Measurements from ENCODE around the gene TMEM132D.

The TMEM132D gene

DNA sequence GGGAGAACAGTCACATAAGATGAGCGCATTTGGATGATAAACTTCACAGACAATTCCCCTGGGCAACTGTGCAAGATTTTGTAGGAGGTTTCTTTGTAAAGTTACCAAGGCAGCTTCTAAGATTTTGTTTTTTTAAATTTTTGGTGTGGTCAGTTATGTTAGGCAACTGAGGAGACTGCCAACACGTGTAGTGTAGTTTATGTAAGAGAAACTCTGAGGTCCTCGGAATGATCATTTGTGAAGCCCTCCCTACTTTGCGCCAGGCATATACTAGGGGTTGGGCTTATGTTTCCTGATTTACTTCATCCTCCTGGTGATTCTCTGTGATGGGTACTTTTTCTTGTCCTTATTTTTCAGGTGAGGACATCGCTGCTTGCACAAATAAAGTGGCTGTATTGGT lies 433.6 kb downstream of the TMEM132D start:
- no peaks in the 10 kb centered on the region for H3K4me1 Mint-ChIP-seq (ENCODE audit: low read depth in 2 of 2)
- no peak for ATAC-seq (replicated peaks)

DNA sequence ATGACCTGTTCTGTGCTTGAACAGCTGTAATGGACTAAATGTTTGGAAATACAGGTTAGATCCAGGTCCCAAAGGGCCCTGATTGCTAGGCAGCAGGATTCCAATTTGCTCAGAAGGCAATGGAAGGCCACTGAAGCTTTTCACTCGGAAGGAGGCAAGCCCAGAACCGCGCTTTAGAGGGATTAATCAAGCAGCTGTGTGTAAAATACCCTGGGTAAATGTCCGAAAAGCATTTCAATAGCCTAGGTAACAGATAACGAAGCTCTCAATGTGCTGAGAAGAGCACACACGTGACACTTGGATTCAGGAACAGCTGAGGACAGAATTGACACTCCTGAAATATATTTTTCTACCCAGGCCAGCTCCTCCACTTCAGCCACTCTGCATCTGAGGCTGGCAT lies 436.1 kb downstream of the TMEM132D start:
- H3K27me3 Mint-ChIP-seq: no peaks in the 10 kb centered on the region

More for the DNA sequence above, 433.6 kb downstream of the TMEM132D start:
- H3K27me3 Mint-ChIP-seq: no peaks in the 10 kb centered on the region
- peaks cover 0 to 1% of the 10 kb centered on the region in 2 donors for H3K9me3 Mint-ChIP-seq
- DNase-seq: no peak
- no peaks in the 10 kb centered on the region for H3K36me3 Mint-ChIP-seq (ENCODE audit: insufficient read depth)
- H3K4me3 Mint-ChIP-seq: no peak overlapping the region
- no peak overlapping the region for H3K27ac Mint-ChIP-seq

DNA sequence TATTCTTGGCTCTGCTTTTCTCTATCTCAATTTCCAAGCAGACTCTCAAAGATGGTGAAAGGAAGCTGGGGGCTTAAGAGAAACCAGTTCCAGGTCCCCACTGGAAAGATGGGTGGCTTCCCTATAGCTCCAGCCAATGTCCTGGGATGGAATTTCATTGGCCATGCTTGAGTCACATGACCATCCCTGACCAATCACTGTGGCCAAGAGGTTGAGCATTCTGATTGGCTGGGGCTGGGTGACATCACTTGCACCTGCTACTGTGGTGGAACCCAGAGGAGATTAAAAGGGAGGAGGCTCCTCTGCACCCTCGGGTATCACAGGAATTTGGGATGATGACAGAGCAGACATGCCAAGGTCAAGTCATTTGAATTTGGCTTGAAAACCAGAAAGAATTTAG lies 436.5 kb downstream of the TMEM132D start:
- Mint-ChIP-seq H3K36me3 (ENCODE audit: insufficient read depth) (no peaks in the 10 kb centered on the region), H3K4me1 (ENCODE audit: low read depth in 2 of 2) (no peaks in the 10 kb centered on the region), H3K4me3 (no peak overlapping the region), H3K27me3 (no peaks in the 10 kb centered on the region), H3K9me3 (peaks cover 0 to 1% of the 10 kb centered on the region in 2 donors), H3K27ac (no peak overlapping the region)
- ATAC-seq (replicated peaks) (no peak), DNase-seq (no peak)

More for the DNA sequence above, 436.1 kb downstream of the TMEM132D start:
- DNase-seq (no peak), ATAC-seq (replicated peaks) (no peak)
- H3K36me3 Mint-ChIP-seq (ENCODE audit: insufficient read depth): no peaks in the 10 kb centered on the region
- no peak overlapping the region for H3K4me3 Mint-ChIP-seq
- H3K4me1 Mint-ChIP-seq (ENCODE audit: low read depth in 2 of 2): no peaks in the 10 kb centered on the region
- H3K9me3 Mint-ChIP-seq: peaks cover 0 to 1% of the 10 kb centered on the region in 2 donors
- H3K27ac Mint-ChIP-seq: no peak overlapping the region

DNA sequence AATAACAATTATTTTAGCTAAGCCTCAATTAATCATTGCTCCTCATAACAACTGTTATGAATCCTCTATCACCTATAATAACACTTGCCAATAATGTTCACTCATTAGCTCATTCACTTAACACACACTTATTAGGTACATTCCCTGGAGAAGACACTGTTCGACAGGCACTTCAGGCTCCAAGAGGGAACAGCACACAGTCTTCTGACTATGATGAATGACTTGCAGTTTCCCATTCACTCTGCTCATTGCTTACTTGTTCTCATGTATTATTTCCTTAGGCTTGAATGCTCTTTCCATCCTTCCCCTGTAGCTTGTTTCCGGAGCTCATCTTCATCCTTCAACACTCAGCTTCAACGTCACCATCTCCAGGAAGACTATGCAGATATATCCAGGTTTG lies 437.3 kb downstream of the TMEM132D start:
- no peaks in the 10 kb centered on the region for H3K27me3 Mint-ChIP-seq

DNA sequence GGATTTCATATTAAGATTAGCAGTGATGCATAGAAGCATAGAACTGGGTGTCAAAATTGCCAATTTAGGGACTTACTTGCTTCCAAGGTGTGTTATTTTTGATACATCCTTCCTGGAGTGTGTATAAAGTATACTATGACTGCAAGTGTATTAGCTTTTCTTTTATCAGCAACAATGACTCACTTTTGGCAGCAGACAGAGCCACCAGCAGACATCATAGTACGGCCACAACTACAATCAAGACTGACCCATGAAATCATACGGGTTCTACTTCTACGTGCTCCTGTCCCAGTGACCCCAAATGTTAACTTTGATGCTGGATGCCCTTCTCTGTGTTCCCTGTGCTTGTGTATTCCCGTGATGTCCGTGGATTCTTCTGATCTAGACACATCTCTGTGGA lies 443.9 kb downstream of the TMEM132D start:
- ATAC-seq (replicated peaks) (no peak), DNase-seq (no peak)
- Mint-ChIP-seq H3K4me1 (ENCODE audit: low read depth in 2 of 2) (no peaks in the 10 kb centered on the region), H3K4me3 (no peak overlapping the region), H3K9me3 (peaks cover 4 to 12% of the 10 kb centered on the region in 2 donors), H3K27ac (no peak overlapping the region), H3K36me3 (ENCODE audit: insufficient read depth) (no peaks in the 10 kb centered on the region), H3K27me3 (no peaks in the 10 kb centered on the region)

More for the DNA sequence above, 437.3 kb downstream of the TMEM132D start:
- no peak for DNase-seq
- peaks cover 0 to 1% of the 10 kb centered on the region in 2 donors for H3K9me3 Mint-ChIP-seq
- no peaks in the 10 kb centered on the region for H3K36me3 Mint-ChIP-seq (ENCODE audit: insufficient read depth)
- H3K4me1 Mint-ChIP-seq (ENCODE audit: low read depth in 2 of 2): no peaks in the 10 kb centered on the region
- no peak for ATAC-seq (replicated peaks)
- no peak overlapping the region for H3K4me3 Mint-ChIP-seq
- no peak overlapping the region for H3K27ac Mint-ChIP-seq

DNA sequence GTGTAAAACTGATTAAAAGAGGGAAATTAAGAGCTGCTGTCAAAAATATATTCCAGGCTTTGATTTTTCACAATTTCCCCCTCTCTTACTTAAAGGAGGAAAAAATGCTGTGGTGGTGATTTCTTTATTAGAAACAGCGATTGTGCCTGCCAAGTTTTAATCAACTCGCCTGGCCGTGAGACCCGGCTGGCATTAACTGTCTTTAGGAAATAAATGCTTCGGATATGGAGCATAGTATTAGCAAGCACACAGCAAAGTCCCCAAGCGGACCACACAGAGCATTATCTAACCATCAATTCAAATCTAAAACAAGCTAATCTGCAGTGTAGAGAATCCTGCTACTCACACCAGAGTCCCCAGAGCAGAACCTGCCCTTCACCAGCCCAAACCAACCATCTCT lies 457.1 kb downstream of the TMEM132D start:
- H3K4me1 Mint-ChIP-seq (ENCODE audit: low read depth in 2 of 2): no peaks in the 10 kb centered on the region
- DNase-seq (no peak), ATAC-seq (replicated peaks) (no peak)
- H3K9me3 Mint-ChIP-seq: no peaks in the 10 kb centered on the region
- peaks cover 0 to 5% of the 10 kb centered on the region in 2 donors for H3K27me3 Mint-ChIP-seq
- no peak overlapping the region for H3K4me3 Mint-ChIP-seq
- H3K27ac Mint-ChIP-seq: no peak overlapping the region
- H3K36me3 Mint-ChIP-seq (ENCODE audit: insufficient read depth): no peaks in the 10 kb centered on the region

DNA sequence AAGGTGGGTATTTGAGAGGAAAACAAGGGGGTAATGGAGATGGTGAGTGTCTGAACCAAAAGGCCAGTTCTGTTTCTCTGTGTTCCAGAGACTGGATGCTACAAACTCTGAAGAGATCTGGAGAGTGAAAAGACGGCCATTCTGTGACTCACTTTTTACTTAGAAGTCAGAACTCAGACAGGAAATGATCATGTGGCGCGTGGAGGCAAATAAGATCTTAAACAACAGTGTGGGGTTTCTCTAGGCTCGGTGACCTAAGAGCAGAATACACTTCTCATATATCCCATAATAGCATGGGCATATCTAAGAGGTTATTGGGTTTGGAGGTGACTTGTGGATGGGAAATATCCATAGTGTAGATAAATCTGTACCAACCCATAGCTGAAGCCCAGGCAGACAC lies 463.5 kb downstream of the TMEM132D start:
- H3K27ac Mint-ChIP-seq: no peak overlapping the region
- peaks cover 0 to 1% of the 10 kb centered on the region in 2 donors for H3K9me3 Mint-ChIP-seq
- H3K4me3 Mint-ChIP-seq: no peak overlapping the region
- H3K27me3 Mint-ChIP-seq: no peaks in the 10 kb centered on the region
- H3K36me3 Mint-ChIP-seq (ENCODE audit: insufficient read depth): no peaks in the 10 kb centered on the region
- DNase-seq (no peak), ATAC-seq (replicated peaks) (no peak)
- H3K4me1 Mint-ChIP-seq (ENCODE audit: low read depth in 2 of 2): no peaks in the 10 kb centered on the region

DNA sequence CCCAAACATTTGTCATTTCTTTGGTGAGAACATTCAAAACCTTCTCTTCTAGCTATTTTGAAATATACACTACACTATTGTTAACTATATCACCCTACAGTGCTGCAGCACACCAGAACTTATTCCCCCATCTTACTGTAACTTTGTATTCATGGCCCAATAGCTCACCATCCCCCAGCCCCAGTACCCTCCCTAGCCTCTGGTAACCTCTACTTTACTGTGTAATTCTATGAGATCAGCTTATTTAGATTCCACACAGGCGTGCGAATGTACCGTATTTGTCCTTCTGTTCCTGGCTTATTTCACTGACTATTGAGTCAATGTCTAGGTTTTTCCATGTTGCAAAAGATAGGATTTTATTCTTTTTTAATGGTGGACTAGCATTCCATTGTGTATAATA lies 469.0 kb downstream of the TMEM132D start:
- Mint-ChIP-seq H3K4me3 (no peak overlapping the region), H3K36me3 (ENCODE audit: insufficient read depth) (no peaks in the 10 kb centered on the region), H3K27ac (no peak overlapping the region), H3K4me1 (ENCODE audit: low read depth in 2 of 2) (no peaks in the 10 kb centered on the region), H3K27me3 (no peaks in the 10 kb centered on the region), H3K9me3 (peaks cover 9 to 10% of the 10 kb centered on the region in 2 donors)
- no peak for ATAC-seq (replicated peaks)
- DNase-seq: no peak

DNA sequence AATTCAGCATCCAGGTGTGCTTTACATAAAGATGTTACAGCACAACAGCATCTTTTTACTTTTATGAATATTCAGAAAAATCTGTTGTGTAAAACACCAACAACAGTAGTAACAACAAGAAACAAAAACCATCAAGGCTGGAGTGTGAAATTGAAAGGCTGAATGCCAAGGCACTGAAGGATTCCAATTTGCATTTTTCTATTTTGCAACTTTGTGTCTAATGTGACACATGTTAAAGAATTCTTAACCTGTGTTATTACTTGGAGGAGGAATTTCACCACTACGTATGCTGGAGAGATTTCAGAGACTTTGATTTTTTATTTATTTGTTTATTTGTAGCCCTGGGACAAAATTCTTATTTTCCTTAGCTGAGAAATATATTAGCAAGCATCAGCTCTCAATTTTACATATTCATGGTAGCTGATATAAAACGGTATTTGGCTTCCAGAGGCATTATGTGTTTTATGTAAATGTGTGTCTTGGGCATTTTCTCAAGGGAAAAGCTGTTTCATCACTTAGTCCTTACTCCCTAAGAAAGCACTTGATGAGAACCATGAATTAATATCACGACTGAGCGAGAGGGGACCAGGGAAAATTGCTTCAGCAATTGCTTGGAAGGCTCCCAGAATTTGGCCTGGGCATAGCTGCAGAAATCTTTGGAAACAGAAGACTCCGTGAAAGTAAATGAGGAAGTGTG lies 475.4 kb downstream of the TMEM132D start:
- no peak overlapping the region for H3K4me3 Mint-ChIP-seq
- H3K27ac Mint-ChIP-seq: no peak overlapping the region
- no peak for ATAC-seq (replicated peaks)
- DNase-seq: no peak
- no peaks in the 10 kb centered on the region for H3K4me1 Mint-ChIP-seq (ENCODE audit: low read depth in 2 of 2)
- H3K27me3 Mint-ChIP-seq: peaks cover 0 to 7% of the 10 kb centered on the region in 2 donors
- H3K36me3 Mint-ChIP-seq (ENCODE audit: insufficient read depth): no peaks in the 10 kb centered on the region
- peaks cover 7 to 10% of the 10 kb centered on the region in 2 donors for H3K9me3 Mint-ChIP-seq

DNA sequence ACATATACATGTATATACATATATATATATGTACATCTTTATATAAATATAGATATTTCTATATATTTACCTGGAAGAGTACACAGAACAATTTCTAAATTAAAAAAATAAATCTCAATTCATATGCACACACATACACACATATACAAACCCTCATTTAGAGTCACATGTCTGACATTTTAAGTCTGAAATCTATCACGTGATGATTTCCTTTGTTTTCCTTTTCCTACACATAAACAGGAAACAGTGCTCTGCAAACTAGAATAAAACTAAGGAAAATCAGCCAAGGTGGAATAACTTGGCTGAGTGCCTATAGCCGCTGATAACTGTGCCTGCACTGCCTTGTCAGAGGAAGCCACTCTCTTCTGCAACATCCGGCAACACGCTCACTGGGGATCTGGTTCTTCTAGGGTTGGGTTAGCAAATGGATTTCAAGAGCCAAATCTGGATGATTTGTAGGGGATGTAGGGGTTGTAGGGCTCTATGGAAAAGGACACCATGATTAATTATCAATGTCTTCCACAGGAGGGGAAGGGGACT lies 480.7 kb downstream of the TMEM132D start:
- DNase-seq: no peak
- Mint-ChIP-seq H3K36me3 (ENCODE audit: insufficient read depth) (no peaks in the 10 kb centered on the region), H3K27ac (no peak overlapping the region), H3K9me3 (peaks cover 2 to 11% of the 10 kb centered on the region in 2 donors), H3K4me1 (ENCODE audit: low read depth in 2 of 2) (no peaks in the 10 kb centered on the region), H3K27me3 (peaks cover 0 to 7% of the 10 kb centered on the region in 2 donors), H3K4me3 (no peak overlapping the region)
- ATAC-seq (replicated peaks): no peak

DNA sequence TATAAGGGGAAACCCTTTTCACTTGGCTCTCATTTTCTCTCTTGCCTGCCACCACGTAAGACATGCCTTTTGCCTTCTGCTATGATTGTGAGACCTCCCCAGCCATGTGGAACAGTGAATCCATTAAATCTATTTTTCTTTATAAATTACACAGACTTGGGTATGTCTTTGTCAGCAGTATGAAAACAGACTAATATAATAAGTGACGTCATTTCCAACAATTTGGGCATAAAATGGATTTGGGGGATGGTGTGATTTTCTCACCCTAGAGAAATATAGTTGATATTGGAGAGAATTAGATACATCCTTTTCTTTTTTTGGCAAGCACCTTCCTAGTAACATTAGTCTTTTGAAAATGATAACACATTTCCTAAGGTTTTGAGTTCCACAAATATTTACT lies 490.5 kb downstream of the TMEM132D start:
- Mint-ChIP-seq H3K27ac (no peak overlapping the region), H3K36me3 (ENCODE audit: insufficient read depth) (no peaks in the 10 kb centered on the region), H3K9me3 (peaks cover 4 to 5% of the 10 kb centered on the region in 2 donors), H3K4me1 (ENCODE audit: low read depth in 2 of 2) (no peaks in the 10 kb centered on the region), H3K27me3 (no peaks in the 10 kb centered on the region), H3K4me3 (no peak overlapping the region)
- ATAC-seq (replicated peaks) (no peak), DNase-seq (no peak)

DNA sequence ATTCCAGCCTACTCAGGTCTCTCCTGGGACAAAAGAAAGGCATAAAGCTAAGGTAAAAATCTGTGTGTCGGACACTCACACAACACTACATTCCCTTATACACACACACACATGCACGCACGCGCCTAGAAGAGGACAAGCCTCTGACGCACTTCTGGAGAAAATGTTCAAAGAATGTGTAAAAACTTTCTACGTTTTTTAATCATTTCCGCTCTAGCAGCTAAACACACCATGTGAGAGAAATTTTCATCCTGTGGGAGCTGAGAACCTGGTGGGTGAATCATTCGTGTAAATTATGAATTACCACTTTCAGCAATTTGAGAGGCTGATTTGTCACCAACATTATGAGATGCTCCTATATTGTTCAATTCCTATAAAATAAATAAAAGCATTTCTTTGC lies 494.5 kb downstream of the TMEM132D start:
- no peak overlapping the region for H3K4me3 Mint-ChIP-seq
- no peaks in the 10 kb centered on the region for H3K9me3 Mint-ChIP-seq
- DNase-seq (no peak), ATAC-seq (replicated peaks) (no peak)
- no peaks in the 10 kb centered on the region for H3K27me3 Mint-ChIP-seq
- no peaks in the 10 kb centered on the region for H3K36me3 Mint-ChIP-seq (ENCODE audit: insufficient read depth)
- H3K4me1 Mint-ChIP-seq (ENCODE audit: low read depth in 2 of 2): no peaks in the 10 kb centered on the region
- no peak overlapping the region for H3K27ac Mint-ChIP-seq

DNA sequence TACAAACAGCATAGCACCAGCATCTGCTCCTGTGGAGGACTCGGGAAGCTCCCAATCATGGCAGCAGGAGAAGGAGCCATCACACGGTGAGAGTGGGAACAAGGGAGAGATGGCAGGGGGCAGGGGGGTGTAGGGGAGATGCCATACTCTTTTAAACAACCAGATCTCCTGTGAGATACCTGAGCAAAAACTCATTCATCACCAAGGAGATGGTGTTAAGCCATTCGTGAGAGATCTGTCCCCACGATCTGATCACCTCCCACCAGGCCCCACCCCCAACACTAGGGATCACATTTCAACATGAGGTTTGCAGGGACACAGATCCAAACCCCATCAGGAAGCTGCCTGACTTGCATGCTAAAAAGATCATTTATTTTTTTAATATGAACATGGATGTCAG lies 499.3 kb downstream of the TMEM132D start:
- Mint-ChIP-seq H3K27me3 (peaks cover 0 to 9% of the 10 kb centered on the region in 2 donors), H3K27ac (no peak overlapping the region), H3K36me3 (ENCODE audit: insufficient read depth) (no peaks in the 10 kb centered on the region), H3K9me3 (no peaks in the 10 kb centered on the region), H3K4me1 (ENCODE audit: low read depth in 2 of 2) (no peaks in the 10 kb centered on the region), H3K4me3 (no peak overlapping the region)
- ATAC-seq (replicated peaks) (no peak), DNase-seq (no peak)

DNA sequence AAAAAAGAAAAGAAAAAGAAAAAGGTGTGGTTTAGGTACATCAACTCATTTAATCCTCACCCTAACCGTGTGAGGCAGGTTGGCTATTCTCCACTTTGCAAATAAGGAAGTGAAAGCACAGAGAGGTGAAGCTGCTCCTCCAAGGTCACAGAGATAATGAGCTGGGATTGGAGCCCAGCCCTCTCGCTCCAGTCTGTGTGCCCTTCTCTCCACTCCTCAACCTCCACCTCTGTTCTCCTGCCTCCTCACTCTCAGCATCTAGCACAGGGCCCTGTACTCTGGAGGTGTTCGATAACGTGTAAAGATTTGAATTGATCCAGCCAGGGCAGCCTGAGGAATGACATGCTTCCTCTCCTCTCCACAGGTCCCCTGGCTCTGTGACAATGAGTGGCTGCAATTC lies 502.3 kb downstream of the TMEM132D start:
- Mint-ChIP-seq H3K4me3 (no peak overlapping the region), H3K9me3 (peaks cover 0 to 6% of the 10 kb centered on the region in 2 donors), H3K27ac (no peak overlapping the region), H3K36me3 (ENCODE audit: insufficient read depth) (no peaks in the 10 kb centered on the region), H3K27me3 (peaks cover 0 to 9% of the 10 kb centered on the region in 2 donors), H3K4me1 (ENCODE audit: low read depth in 2 of 2) (no peaks in the 10 kb centered on the region)
- ATAC-seq (replicated peaks) (no peak), DNase-seq (no peak)
